K562 (cell line): ENCODE results near the gene GART.

ENCODE experiments used
- CEBPB ChIP-seq: fragments of 450-650 bp; IDR thresholded peaks from 2 replicates; pipeline ENCODE4 v1.6.1; 2016; ENCODE audit warnings: missing genetic modification characterization, missing compliant biosample characterization
- CHD1 ChIP-seq: fragments of 200-600 bp; sonication (generic); IDR thresholded peaks from one replicate; pipeline ENCODE4 v1.6.1; 2012; ENCODE audit warnings: mild to moderate bottlenecking, moderate library complexity, low read length, inconsistent platforms
- EP300 ChIP-seq: IDR thresholded peaks from 2 replicates; pipeline ENCODE4 v1.6.1; 2012; ENCODE audit warnings: low read length, improper control_type of control experiment
- MBD2 ChIP-seq: sonication (generic); IDR thresholded peaks from 2 replicates; pipeline ENCODE4 v1.6.1; 2016; ENCODE audit warnings: low read depth, borderline replicate concordance
- NRF1 ChIP-seq, 2 experiments: fragments of 450-650 bp; IDR thresholded peaks in 1 of 2; conservative IDR thresholded peaks in 1 of 2; 2 replicates each; pipeline ENCODE4 v1.6.1; 2014; ENCODE audit warnings: mild to moderate bottlenecking in 2 of 2
- RBM22 ChIP-seq: fragments of 200-400 bp; formaldehyde crosslinking; IDR thresholded peaks from 2 replicates; pipeline ENCODE4 v1.6.1; 2018; ENCODE audit warnings: low read length, low read depth; ENCODE audit not compliant: poor library complexity, severe bottlenecking
- TBP ChIP-seq: optimal IDR thresholded peaks from 2 replicates; pipeline ENCODE3; 2011; ENCODE audit warnings: low read depth, low read length, improper control_type of control experiment
- TEAD4 ChIP-seq, 2 experiments: sonication (generic) in 1 of 2; formaldehyde crosslinking in 1 of 2; IDR thresholded peaks; 2 replicates each; pipeline versions ENCODE4 v1.6.1 to v1.8.0; 2012 to 2022; ENCODE audit warnings: borderline replicate concordance in 1 of 2, inconsistent platforms in 1 of 2, low read length in 1 of 2, mild to moderate bottlenecking in 1 of 2, missing genetic modification reagents in 1 of 2
- XRCC4 ChIP-seq: IDR thresholded peaks from one replicate; pipeline ENCODE4 v1.6.1; 2011; ENCODE audit not compliant: insufficient read depth, insufficient read length; ENCODE audit errors: extremely low read depth
- TF ChIP-seq, protein P1 (sequence below): sonication (generic); formaldehyde crosslinking; IDR thresholded peaks from 2 replicates; pipeline ENCODE4 v1.8.0; 2022; ENCODE audit warnings: missing genetic modification reagents, mild to moderate bottlenecking, borderline replicate concordance
- TF ChIP-seq, protein P2 (sequence below): fragments of 450-650 bp; IDR thresholded peaks from 2 replicates; pipeline ENCODE4 v1.6.1; 2016; ENCODE audit warnings: missing biosample characterization, missing genetic modification characterization
- TF ChIP-seq, protein P3 (sequence below): fragments of 450-650 bp; formaldehyde crosslinking; IDR thresholded peaks from 2 replicates; pipeline ENCODE4 v1.4.0; 2022; ENCODE audit warnings: missing genetic modification characterization
- TF ChIP-seq, protein P4 (sequence below), 3 experiments: IDR thresholded peaks in 2 of 3; conservative IDR thresholded peaks in 1 of 3; 2 replicates each; pipeline ENCODE4 v1.5.1; 2011 to 2012; ENCODE audit warnings: low read length in 3 of 3, mild to moderate bottlenecking in 3 of 3, control low read depth in 2 of 3, improper control_type of control experiment in 1 of 3, inconsistent platforms in 1 of 3, low read depth in 1 of 3, mixed read lengths in 1 of 3, moderate library complexity in 1 of 3; ENCODE audit not compliant: insufficient read depth in 2 of 3

DNA sequence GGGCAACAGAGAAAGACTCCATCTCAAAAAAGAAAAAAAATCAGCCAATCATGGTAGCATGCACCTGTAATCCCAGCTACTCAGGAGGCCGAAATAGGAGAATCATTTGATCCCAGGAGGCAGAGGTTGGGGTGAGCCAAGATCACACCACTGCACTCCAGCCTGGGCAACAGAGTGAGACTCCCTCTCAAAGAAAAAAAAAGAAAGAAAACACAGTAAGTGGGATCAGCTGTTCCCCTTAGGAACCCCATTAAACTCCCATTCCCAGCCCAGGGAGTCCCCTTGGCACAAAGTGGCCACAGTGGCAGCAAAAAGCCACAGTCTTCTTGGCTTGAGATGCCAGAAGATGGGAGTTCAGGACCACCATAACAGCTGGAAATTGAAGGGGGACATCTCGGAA, 71.2 kb downstream of the GART start:
- no peak for TF ChIP-seq MBD2
- TF ChIP-seq CEBPB (tag) = no peak
- TF ChIP-seq TBP = no peak
- TF ChIP-seq XRCC4 = no peak
- TF ChIP-seq, protein P1, sequence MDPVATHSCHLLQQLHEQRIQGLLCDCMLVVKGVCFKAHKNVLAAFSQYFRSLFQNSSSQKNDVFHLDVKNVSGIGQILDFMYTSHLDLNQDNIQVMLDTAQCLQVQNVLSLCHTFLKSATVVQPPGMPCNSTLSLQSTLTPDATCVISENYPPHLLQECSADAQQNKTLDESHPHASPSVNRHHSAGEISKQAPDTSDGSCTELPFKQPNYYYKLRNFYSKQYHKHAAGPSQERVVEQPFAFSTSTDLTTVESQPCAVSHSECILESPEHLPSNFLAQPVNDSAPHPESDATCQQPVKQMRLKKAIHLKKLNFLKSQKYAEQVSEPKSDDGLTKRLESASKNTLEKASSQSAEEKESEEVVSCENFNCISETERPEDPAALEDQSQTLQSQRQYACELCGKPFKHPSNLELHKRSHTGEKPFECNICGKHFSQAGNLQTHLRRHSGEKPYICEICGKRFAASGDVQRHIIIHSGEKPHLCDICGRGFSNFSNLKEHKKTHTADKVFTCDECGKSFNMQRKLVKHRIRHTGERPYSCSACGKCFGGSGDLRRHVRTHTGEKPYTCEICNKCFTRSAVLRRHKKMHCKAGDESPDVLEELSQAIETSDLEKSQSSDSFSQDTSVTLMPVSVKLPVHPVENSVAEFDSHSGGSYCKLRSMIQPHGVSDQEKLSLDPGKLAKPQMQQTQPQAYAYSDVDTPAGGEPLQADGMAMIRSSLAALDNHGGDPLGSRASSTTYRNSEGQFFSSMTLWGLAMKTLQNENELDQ (CRISPR knock-in tag) = no peak
- no peak for TF ChIP-seq EP300
- TF ChIP-seq, protein P2, sequence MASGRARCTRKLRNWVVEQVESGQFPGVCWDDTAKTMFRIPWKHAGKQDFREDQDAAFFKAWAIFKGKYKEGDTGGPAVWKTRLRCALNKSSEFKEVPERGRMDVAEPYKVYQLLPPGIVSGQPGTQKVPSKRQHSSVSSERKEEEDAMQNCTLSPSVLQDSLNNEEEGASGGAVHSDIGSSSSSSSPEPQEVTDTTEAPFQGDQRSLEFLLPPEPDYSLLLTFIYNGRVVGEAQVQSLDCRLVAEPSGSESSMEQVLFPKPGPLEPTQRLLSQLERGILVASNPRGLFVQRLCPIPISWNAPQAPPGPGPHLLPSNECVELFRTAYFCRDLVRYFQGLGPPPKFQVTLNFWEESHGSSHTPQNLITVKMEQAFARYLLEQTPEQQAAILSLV (tag) = no peak
- TF ChIP-seq TEAD4 (IDR thresholded peaks at IDR 0.05; ENCODE audit: low read length) = no peak
- TF ChIP-seq TEAD4 (CRISPR knock-in tag; IDR thresholded peaks at IDR 0.05; ENCODE audit: borderline replicate concordance) = no peak
- TF ChIP-seq NRF1 (conservative IDR thresholded peaks at IDR 0.05 in 1 of 2, IDR thresholded peaks at IDR 0.05 in 1 of 2) = no peak
- TF ChIP-seq, protein P3, sequence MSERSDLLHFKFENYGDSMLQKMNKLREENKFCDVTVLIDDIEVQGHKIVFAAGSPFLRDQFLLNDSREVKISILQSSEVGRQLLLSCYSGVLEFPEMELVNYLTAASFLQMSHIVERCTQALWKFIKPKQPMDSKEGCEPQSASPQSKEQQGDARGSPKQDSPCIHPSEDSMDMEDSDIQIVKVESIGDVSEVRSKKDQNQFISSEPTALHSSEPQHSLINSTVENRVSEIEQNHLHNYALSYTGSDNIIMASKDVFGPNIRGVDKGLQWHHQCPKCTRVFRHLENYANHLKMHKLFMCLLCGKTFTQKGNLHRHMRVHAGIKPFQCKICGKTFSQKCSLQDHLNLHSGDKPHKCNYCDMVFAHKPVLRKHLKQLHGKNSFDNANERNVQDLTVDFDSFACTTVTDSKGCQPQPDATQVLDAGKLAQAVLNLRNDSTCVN (CRISPR knock-in tag) = no peak
- TF ChIP-seq CHD1 = no peak
- TF ChIP-seq, protein P4, sequence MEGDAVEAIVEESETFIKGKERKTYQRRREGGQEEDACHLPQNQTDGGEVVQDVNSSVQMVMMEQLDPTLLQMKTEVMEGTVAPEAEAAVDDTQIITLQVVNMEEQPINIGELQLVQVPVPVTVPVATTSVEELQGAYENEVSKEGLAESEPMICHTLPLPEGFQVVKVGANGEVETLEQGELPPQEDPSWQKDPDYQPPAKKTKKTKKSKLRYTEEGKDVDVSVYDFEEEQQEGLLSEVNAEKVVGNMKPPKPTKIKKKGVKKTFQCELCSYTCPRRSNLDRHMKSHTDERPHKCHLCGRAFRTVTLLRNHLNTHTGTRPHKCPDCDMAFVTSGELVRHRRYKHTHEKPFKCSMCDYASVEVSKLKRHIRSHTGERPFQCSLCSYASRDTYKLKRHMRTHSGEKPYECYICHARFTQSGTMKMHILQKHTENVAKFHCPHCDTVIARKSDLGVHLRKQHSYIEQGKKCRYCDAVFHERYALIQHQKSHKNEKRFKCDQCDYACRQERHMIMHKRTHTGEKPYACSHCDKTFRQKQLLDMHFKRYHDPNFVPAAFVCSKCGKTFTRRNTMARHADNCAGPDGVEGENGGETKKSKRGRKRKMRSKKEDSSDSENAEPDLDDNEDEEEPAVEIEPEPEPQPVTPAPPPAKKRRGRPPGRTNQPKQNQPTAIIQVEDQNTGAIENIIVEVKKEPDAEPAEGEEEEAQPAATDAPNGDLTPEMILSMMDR (IDR thresholded peaks at IDR 0.05 in 2 of 3, conservative IDR thresholded peaks at IDR 0.05 in 1 of 3; ENCODE audit: insufficient read depth in 2 of 3, low read depth in 1 of 3, low read length in 3 of 3) = no peak
- TF ChIP-seq RBM22 = no peak
